ENCODE measurements around the gene KLRC4. TPM values are rescaled to one million over a fixed set of nuclear protein-coding genes. Genes with fewer than 3 reads are reported as not detected.
"Not testable (repeated sequence)": the region's sequence is repeated elsewhere in the genome, so short reads cannot be mapped to it uniquely, and the experiment has no call there.

Gene KLRC4
- total RNA-seq, 2 donors from 2014 or later: 5.4 to 17.8 TPM

DNA sequence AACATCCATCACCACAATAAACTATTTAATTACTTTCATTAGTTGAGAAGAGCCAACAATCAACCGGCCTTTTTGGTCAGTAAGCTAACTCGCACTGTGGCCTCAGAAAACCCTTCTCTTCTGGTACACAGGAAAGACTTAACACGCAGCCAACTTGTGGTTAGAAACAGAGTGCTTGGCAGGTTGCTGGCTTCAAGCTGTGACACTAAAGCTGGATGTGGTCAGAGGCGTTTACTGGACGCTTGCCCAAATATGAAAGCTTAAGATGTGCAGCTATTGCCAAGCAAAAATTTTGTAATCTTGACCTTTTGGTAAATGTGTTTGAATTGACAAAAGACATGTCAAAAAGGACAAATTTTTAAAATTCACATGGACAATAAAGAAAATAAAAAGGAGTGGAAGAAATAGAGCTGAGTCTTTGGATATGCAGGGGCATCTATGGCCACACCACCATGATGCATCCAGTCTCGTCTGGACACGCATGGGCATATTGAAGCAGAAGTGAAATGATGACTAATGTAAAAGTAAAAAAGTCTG, 17.1 kb downstream of the KLRC4 start:
- Mint-ChIP-seq H3K4me3 (peak overlapping the region; percentile 86), H3K27me3 (no peaks in the 10 kb centered on the region), H3K27ac (peak overlapping the region; percentile 93 to 94), H3K4me1 (ENCODE audit: low read depth in 2 of 2) (peaks cover 42 to 63% of the 10 kb centered on the region in 2 donors), H3K36me3 (peaks cover 18% of the 10 kb centered on the region), H3K9me3 (no peaks in the 10 kb centered on the region)
- peak; percentile 88 for DNase-seq (ENCODE audit: low spot score)
- ATAC-seq: peak; percentile 84 to 88

DNA sequence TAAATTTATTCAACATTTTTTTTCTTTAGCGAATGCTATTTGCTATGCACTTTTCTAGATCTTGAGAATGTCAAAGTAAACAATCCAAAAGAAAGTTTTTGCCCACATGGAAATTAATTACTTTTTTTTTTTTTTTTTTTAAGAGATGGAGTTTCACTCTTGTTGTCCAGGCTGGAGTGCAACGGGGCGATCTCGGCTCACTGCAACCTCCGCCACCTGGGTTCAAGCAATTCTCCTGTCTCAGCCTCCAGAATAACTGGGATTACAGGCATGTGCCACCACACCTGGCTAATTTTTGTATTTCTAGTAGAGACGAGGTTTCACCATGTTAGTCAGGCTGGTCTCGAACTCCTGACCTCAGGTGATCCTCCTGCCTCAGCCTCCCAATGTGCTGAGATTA, 18.6 kb downstream of the KLRC4 start:
- H3K27me3 Mint-ChIP-seq; H3K9me3 Mint-ChIP-seq; DNase-seq (ENCODE audit: low spot score); ATAC-seq: not testable (repeated sequence)
- H3K4me3 Mint-ChIP-seq: peak overlapping the region; percentile 36
- peaks cover 40 to 69% of the 10 kb centered on the region in 2 donors for H3K4me1 Mint-ChIP-seq (ENCODE audit: low read depth in 2 of 2)
- H3K36me3 Mint-ChIP-seq: peaks cover 27% of the 10 kb centered on the region
- H3K27ac Mint-ChIP-seq: peak overlapping the region; percentile 93 to 94

DNA sequence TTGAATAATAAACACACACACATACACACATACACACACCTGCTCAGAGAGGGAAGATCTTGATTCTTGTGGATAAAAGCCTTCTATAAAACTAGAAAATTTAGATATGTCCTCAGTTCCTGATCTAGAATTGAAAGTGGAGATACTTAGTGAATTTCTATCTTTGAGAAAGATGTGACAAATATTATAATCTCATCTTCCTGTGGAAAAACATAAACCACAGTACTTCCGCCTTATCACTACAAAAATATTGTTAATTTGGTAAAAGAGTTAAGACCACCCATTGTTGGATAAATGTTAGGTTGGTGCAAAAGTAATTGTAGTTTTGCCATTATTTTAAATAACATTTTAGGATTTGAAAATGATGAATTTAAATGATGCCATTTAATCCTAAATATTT, 19.7 kb downstream of the KLRC4 start, which contains the start of gene KLRK1:
TSS of gene KLRK1 (minus strand) at position 138 of the 400 bp plus-strand sequence. CDS start 1,231 bp downstream, outside the sequence.
- DNase-seq (ENCODE audit: low spot score) (no peak), ATAC-seq (no peak)
- H3K4me3 Mint-ChIP-seq: peak within 1 kb of the TSS; percentile 89
- H3K27ac Mint-ChIP-seq: peak within 1 kb of the TSS; percentile 97 to 98
- H3K4me1 Mint-ChIP-seq (ENCODE audit: low read depth in 2 of 2): peaks cover 38 to 66% of the 10 kb centered on the region in 2 donors
- no peaks in the 10 kb centered on the region for H3K9me3 Mint-ChIP-seq
- peaks cover 38% of the 10 kb centered on the region for H3K36me3 Mint-ChIP-seq
- no peaks in the 10 kb centered on the region for H3K27me3 Mint-ChIP-seq

DNA sequence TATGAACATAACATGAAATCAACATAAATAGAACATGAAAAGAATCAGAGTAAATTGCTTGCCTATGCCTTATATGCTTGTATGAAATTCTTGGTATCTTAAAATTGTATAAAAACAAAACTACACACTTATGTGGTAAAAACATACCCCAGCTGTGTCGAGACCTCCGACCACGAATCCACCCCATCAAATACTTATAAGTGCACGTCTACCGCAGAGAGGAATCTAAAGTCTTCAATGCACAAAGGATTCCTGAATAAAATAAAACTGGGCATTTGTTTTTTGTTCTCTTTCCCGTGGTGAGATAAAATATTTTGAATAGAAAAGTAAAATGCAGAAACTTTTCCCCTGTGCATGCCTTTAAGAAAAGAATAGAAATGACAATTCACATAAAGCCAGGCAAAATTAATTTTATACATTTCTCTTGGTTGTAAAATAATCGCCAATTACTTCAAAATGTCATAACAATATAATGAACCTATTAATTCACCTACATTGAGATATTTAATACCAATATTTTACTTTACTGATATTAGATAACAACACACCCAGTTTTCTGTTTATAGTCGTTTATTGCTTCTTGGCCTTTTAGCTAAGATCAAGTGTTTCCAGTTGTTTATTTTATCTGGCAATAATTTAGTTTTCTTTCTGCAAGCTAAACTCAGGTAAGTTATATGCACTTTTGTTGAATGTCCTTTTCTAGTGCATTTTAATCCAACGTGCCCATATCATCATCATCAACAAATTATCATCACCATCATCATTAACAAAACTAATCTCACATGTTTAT, 20.7 kb downstream of the KLRC4 start:
- no peak for DNase-seq (ENCODE audit: low spot score)
- H3K27me3 Mint-ChIP-seq: no peaks in the 10 kb centered on the region
- H3K27ac Mint-ChIP-seq: peak overlapping the region; percentile 97 to 98
- peaks cover 48% of the 10 kb centered on the region for H3K36me3 Mint-ChIP-seq
- peaks cover 38 to 66% of the 10 kb centered on the region in 2 donors for H3K4me1 Mint-ChIP-seq (ENCODE audit: low read depth in 2 of 2)
- no peak for ATAC-seq
- peak overlapping the region; percentile 89 for H3K4me3 Mint-ChIP-seq
- no peaks in the 10 kb centered on the region for H3K9me3 Mint-ChIP-seq

DNA sequence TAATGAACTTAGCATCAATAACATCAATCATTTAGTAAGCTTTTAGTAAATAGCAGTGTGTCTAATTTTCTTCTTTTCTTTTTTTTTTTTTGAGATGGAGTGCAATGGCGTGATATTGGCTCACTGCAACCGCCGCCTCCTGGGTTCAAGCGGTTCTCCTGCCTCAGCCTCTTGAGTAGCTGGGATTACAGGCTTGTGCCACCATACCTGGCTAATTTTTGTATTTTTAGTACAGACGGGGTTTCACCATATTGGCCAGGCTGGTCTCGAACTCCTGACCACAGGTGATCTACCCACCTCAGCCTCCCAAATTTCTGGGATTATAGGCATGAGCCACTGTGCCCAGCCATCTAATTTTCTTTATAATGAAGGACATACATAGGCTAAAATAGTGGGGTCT, 22.1 kb downstream of the KLRC4 start:
- not testable (repeated sequence) for H3K27me3 Mint-ChIP-seq; DNase-seq (ENCODE audit: low spot score); ATAC-seq; H3K9me3 Mint-ChIP-seq
- Mint-ChIP-seq H3K36me3 (peaks cover 58% of the 10 kb centered on the region), H3K4me3 (peak overlapping the region; percentile 92), H3K4me1 (ENCODE audit: low read depth in 2 of 2) (peaks cover 41 to 66% of the 10 kb centered on the region in 2 donors), H3K27ac (peak overlapping the region; percentile 97 to 98)

DNA sequence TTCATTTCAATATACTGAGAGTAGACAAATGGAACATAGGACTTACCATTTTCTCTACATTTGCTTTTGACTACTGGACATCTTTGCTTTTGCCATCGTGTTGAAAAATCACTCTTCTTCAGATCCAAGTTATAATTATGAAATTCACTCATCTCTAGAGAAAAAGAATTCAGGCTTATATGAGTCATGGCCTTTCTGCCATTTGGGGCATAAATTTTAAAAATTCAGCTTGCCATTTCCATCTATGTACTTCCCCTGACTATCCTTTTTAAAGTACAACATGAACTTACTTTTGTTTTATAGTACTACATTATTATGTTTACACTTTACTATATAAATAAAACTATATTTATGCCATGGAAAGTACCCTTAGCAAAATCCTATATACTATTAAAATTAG, 22.7 kb downstream of the KLRC4 start:
- Mint-ChIP-seq H3K4me3 (peak overlapping the region; percentile 92), H3K9me3 (no peaks in the 10 kb centered on the region), H3K36me3 (peaks cover 63% of the 10 kb centered on the region), H3K4me1 (ENCODE audit: low read depth in 2 of 2) (peaks cover 44 to 66% of the 10 kb centered on the region in 2 donors), H3K27me3 (no peaks in the 10 kb centered on the region), H3K27ac (peak overlapping the region; percentile 97 to 98)
- DNase-seq (ENCODE audit: low spot score) (no peak), ATAC-seq (peak in 1 of 2 donors; percentile 48)

DNA sequence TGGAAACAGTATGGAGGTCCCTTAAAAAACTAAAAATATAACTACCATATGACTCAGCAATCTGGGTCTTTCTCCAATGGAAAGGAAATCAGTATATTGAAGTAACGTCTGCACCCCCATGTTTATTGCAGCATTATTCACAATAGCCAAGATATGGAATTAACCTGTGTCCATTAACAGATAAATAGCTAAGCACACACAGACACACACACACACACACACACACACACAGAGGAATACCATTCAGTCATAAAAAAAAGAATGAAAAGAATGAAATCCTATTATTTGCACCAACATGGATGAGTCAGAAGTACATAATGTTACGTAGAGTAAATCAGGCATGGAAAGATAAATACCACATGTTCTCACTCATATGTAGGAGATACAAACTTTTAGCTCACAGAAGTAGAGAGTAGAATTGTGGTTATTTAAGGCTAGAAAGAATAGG, 24.4 kb downstream of the KLRC4 start:
- Mint-ChIP-seq H3K27me3 (no peaks in the 10 kb centered on the region), H3K27ac (peak overlapping the region; percentile 97 to 98), H3K4me3 (peak overlapping the region; percentile 92), H3K9me3 (no peaks in the 10 kb centered on the region), H3K36me3 (peaks cover 77% of the 10 kb centered on the region), H3K4me1 (ENCODE audit: low read depth in 2 of 2) (peaks cover 55 to 74% of the 10 kb centered on the region in 2 donors)
- ATAC-seq (peak; percentile 63 to 74), DNase-seq (ENCODE audit: low spot score) (no peak)

DNA sequence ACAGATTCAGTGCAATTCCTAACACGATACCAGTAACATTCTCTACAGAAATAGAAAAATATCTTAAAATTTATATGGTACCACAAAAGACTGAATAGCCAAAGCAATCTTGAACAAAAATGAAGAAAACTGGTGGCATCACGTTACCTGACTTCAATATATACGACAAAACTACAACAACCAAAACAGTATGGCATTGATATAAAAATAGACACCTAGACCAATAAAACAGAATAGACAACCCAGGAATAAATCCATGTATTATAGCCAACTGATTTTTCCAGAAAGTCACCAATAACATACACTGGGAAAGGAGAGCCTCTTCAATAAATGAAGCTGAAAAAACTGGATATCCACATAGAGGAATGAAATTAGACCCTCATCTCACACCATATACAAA, 25.4 kb downstream of the KLRC4 start:
- Mint-ChIP-seq H3K4me3 (peak overlapping the region; percentile 92), H3K9me3 (no peaks in the 10 kb centered on the region), H3K36me3 (peaks cover 69% of the 10 kb centered on the region), H3K4me1 (ENCODE audit: low read depth in 2 of 2) (peaks cover 53 to 68% of the 10 kb centered on the region in 2 donors), H3K27ac (peak overlapping the region; percentile 97 to 98), H3K27me3 (no peaks in the 10 kb centered on the region)
- DNase-seq (ENCODE audit: low spot score): no peak
- no peak for ATAC-seq

DNA sequence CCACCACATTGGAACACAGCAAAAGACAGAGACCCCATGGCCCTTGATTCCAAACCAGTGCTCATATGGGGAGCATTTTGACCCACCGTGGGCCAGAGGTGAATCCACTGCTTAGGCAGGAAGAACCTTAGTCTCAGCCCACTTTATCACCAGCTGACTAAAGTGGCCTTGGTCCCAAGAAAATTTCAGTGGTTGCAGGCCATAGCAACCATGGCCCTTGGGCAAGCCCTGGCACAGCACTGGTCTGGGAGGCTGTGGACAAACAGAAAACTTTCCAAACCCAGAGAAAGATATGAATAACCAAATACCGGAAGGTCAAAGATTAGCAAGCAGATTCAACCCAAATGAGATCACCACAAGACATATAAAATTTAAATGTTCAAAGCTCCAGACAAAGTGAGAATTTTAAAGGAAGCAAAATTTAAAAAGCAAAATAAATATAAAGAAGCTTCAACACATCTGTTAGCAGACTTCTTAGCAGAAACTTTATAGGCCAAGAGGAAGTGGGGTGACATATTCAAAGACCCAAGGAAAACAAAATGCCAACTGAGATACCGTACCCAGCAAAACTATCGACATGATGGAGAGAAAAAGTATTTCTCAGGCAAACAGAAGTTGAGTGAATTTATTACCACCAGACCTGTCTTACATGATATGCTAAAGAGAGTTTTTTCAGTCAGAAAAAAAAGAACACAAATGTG, 27.5 kb downstream of the KLRC4 start:
- peak overlapping the region; percentile 97 to 98 for H3K27ac Mint-ChIP-seq
- H3K9me3 Mint-ChIP-seq: no peaks in the 10 kb centered on the region
- peaks cover 73% of the 10 kb centered on the region for H3K36me3 Mint-ChIP-seq
- H3K27me3 Mint-ChIP-seq: no peaks in the 10 kb centered on the region
- peaks cover 53 to 78% of the 10 kb centered on the region in 2 donors for H3K4me1 Mint-ChIP-seq (ENCODE audit: low read depth in 2 of 2)
- peak overlapping the region; percentile 92 for H3K4me3 Mint-ChIP-seq
- peak; percentile 57 to 73 for ATAC-seq
- no peak for DNase-seq (ENCODE audit: low spot score)

DNA sequence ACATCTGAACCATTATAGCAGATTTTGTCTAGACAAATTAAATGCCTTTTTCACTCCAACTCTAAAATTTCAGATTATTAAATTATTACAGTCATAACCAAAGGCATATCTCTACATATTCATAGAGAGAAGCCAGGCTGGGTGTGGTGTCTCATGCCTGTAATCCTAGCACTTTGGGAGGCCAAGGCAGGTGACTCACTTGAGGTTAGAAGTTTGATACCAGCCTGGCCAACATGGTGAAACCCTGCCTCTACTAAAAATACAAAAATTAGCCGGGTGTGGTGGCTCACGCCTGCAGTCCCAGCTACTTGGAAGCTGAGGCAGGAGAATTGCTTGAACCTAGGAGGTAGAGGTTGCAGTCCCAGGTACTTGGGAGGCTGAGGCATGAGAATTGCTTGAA, 30.8 kb downstream of the KLRC4 start:
- not testable (repeated sequence) for H3K27me3 Mint-ChIP-seq; DNase-seq (ENCODE audit: low spot score); H3K9me3 Mint-ChIP-seq
- Mint-ChIP-seq H3K4me3 (peak overlapping the region; percentile 75), H3K36me3 (peaks cover 55% of the 10 kb centered on the region), H3K27ac (peak overlapping the region; percentile 81 to 88), H3K4me1 (ENCODE audit: low read depth in 2 of 2) (peaks cover 50 to 72% of the 10 kb centered on the region in 2 donors)
- ATAC-seq: peak; percentile 57 to 75

DNA sequence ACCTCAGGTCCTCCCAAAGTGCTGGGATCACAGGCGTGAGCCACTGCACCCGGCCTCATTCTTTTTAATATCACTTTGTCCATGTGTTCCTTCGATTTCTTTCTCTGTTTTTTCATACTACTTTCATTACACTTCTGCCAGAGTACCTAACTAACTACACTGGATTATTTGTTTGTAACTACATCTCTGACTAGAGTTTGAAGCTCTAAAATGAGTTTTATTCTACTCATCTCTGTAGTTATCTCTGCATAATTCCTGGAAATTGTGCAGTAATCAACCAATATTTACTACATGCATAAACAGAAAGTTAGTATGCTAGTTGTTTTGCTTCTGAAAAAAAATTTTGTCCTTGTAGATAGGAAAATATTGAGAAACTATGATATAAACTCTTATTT, 34.9 kb downstream of the KLRC4 start:
- Mint-ChIP-seq H3K27ac (peak overlapping the region; percentile 80 to 96), H3K27me3 (no peaks in the 10 kb centered on the region), H3K4me1 (ENCODE audit: low read depth in 2 of 2) (peaks cover 46 to 71% of the 10 kb centered on the region in 2 donors), H3K9me3 (no peaks in the 10 kb centered on the region), H3K4me3 (peak overlapping the region; percentile 90), H3K36me3 (peaks cover 56% of the 10 kb centered on the region)
- ATAC-seq (peak in 1 of 2 donors; percentile 60), DNase-seq (ENCODE audit: low spot score) (no peak)

DNA sequence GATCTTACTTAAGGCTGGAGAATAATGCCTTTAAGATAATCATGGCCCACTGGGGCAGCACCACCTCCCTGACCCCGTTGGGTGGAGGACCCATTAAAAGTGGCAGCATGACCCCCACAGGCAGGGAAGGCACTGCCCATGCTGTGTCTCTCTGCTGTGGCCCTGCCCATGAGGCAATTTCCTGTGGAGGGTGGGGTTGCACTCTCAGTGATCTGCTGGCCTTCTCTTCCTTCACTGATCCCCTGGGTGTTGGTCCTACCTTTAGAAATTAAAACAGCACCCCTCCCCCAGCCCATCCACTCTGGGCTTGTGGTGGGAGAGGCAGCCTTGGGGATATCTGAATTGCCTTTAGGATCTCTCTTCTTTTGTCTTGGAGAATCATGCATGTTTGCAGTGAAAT, 37.0 kb downstream of the KLRC4 start:
- Mint-ChIP-seq H3K36me3 (peaks cover 59% of the 10 kb centered on the region), H3K9me3 (peaks cover 8% of the 10 kb centered on the region), H3K4me3 (peak overlapping the region; percentile 57), H3K4me1 (ENCODE audit: low read depth in 2 of 2) (peaks cover 59 to 72% of the 10 kb centered on the region in 2 donors), H3K27ac (peak overlapping the region; percentile 80 to 96), H3K27me3 (no peaks in the 10 kb centered on the region)
- peak; percentile 65 for DNase-seq (ENCODE audit: low spot score)
- peak; percentile 78 to 82 for ATAC-seq

DNA sequence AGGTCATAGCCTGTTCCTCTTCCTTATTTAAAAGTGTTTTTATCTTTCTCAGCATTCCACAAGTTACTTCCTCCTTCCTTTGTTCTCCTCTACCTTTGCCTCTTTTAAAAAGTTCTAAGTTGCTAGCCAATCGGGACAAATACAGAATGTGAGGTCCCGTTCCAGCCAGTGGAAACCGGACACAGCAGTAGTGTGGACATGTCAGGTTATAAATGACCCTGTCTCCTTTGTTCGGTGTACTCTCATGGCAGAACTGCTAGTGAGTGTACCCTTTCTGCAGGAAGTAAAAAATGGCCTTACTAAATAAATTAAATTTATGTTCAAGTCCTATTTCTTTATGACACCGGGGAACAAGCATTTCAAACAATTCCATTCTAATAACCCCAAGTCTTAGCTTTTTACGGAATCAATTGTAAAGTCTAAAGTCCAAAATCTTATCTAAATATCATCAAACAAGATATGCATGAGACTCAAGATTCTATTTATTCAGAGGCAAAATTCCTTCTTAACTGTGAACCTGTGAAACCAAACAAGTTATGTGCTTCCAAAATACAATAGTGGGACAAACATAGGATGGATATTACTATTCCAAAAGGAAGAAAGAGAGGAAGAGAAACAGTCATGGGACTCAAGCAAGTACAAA, 37.5 kb downstream of the KLRC4 start:
- Mint-ChIP-seq H3K36me3 (peaks cover 65% of the 10 kb centered on the region), H3K4me1 (ENCODE audit: low read depth in 2 of 2) (peaks cover 59 to 74% of the 10 kb centered on the region in 2 donors), H3K4me3 (peak overlapping the region; percentile 14), H3K27ac (peak overlapping the region; percentile 80 to 96)
- H3K9me3 Mint-ChIP-seq; DNase-seq (ENCODE audit: low spot score); H3K27me3 Mint-ChIP-seq; ATAC-seq: not testable (repeated sequence)

Measured in natural killer cell treated with Interleukin-12 subunit alpha and Interleukin-12 subunit beta and Interleukin-15 and Interleukin-18, amount 100 ng/mL, for 72 hours (primary cell).